HG03460 (cell line): ENCODE measurements around the gene PRKCE.

Source experiments
- ATAC-seq: cut with Tn5 transposase; IDR thresholded peaks from one replicate; pipeline ENCODE4 v1.9.1; 2021; ENCODE audit not compliant: unreplicated experiment

Gene PRKCE

GRCh38 chr2:46230115-46230571 lies 578.7 kb downstream of the PRKCE start:
- peak; percentile 69 for ATAC-seq

- no peak for ATAC-seq
Observed at GRCh38 chr2:46230677-46231425, 579.4 kb downstream of the PRKCE start.

- no peak for ATAC-seq
Observed at GRCh38 chr2:46231721-46232120, 580.2 kb downstream of the PRKCE start.

- no peak for ATAC-seq
Observed at GRCh38 chr2:46232860-46233259, 581.4 kb downstream of the PRKCE start.

GRCh38 chr2:46236006-46236875 lies 584.8 kb downstream of the PRKCE start:
- ATAC-seq = no peak

- ATAC-seq = no peak
Observed at GRCh38 chr2:46236876-46237859, 585.7 kb downstream of the PRKCE start.
